ENCODE data around the gene ZNF326. TPM values are rescaled to one million over a fixed set of nuclear protein-coding genes. Genes with fewer than 3 reads are reported as not detected.

ZNF326 gene
- total and polyA plus RNA-seq, 10 of the 15 experiments (the other 5 are each of a cell fraction or from before 2014, with no cell fraction given) = 7.1 to 29.4 (median 21.9) TPM

- no peaks in the 10 kb centered on the region for H3K9me3 ChIP-seq (replicated peaks; ENCODE audit: control insufficient read depth, insufficient read depth, low read length)
- no peaks in the 10 kb centered on the region for H3K36me3 ChIP-seq (ENCODE audit: control insufficient read depth in 2 of 2, insufficient read depth in 2 of 2, low read length in 1 of 2)
- no peak overlapping the region for H3K27ac ChIP-seq (ENCODE audit: control insufficient read depth, insufficient read depth)
- in situ Hi-C loops (cut with MboI) = loop anchor here (5.0 to 25.0 kb wide), 3 partner anchors 184 to 474 kb away; partner anchors contain the start of genes LRRC8B and LRRC8C
- TF ChIP-seq SREBF2 (IDR thresholded peaks at IDR 0.05; ENCODE audit: low read length) = no peak
- TF ChIP-seq, protein P1, sequence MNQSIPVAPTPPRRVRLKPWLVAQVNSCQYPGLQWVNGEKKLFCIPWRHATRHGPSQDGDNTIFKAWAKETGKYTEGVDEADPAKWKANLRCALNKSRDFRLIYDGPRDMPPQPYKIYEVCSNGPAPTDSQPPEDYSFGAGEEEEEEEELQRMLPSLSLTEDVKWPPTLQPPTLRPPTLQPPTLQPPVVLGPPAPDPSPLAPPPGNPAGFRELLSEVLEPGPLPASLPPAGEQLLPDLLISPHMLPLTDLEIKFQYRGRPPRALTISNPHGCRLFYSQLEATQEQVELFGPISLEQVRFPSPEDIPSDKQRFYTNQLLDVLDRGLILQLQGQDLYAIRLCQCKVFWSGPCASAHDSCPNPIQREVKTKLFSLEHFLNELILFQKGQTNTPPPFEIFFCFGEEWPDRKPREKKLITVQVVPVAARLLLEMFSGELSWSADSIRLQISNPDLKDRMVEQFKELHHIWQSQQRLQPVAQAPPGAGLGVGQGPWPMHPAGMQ (IDR thresholded peaks at IDR 0.05; ENCODE audit: borderline replicate concordance) = no peak
- TF ChIP-seq HDAC6 (IDR thresholded peaks at IDR 0.05; ENCODE audit: unreplicated experiment) = no peak
- TF ChIP-seq ZBED1 (IDR thresholded peaks at IDR 0.05; ENCODE audit: borderline replicate concordance) = no peak
- no peak for TF ChIP-seq NFIC (IDR thresholded peaks at IDR 0.05; ENCODE audit: low read depth, low read length)
- TF ChIP-seq ZNF384 (IDR thresholded peaks at IDR 0.05; ENCODE audit: borderline replicate concordance, low read depth, low read length) = no peak
- no peak for TF ChIP-seq RAD21 (IDR thresholded peaks at IDR 0.05; ENCODE audit: insufficient read depth, low read depth, low read length)
- TF ChIP-seq SIN3A (IDR thresholded peaks at IDR 0.05; ENCODE audit: low read depth, low read length) = no peak
- no peak for FAIRE-seq
- no peak overlapping the region for H3K4me2 ChIP-seq (ENCODE audit: control insufficient read depth, insufficient read depth)
- no peaks in the 10 kb centered on the region for H4K20me1 ChIP-seq (ENCODE audit: control insufficient read depth, insufficient read depth)
- ATAC-seq = no peak
- H3K9ac ChIP-seq (ENCODE audit: control insufficient read depth, insufficient read depth, low read length) = no peak overlapping the region
- H3K27me3 ChIP-seq (replicated peaks in 1 of 2; ENCODE audit: control insufficient read depth in 2 of 2, insufficient read depth in 2 of 2, low read length in 1 of 2) = no peaks in the 10 kb centered on the region
- RAD21 ChIA-PET (ENCODE audit: unreplicated experiment) = interaction anchor here (0.6 to 3.4 kb wide), 11 partner anchors 8 to 452 kb away, joined by 4 to 23 read pairs (median 5); no protein-coding TSS in a partner anchor
- no peak overlapping the region for H3K4me3 ChIP-seq
- intact Hi-C loops (cut with micrococcal nuclease; ENCODE audit: unreplicated experiment) = loop anchor here (2.0 to 5.0 kb wide), 2 partner anchors 143 to 504 kb away; no protein-coding TSS in a partner anchor
- no peak for DNase-seq (ENCODE audit: low read depth, low spot score)
- CTCF ChIA-PET = interaction anchor here (0.7 to 5.5 kb wide), 21 partner anchors 10 to 355 kb away, joined by 3 to 71 read pairs (median 4); no protein-coding TSS in a partner anchor
- H2AFZ ChIP-seq (ENCODE audit: control insufficient read depth, low read depth, low read length) = no peak overlapping the region
- SMC1A ChIA-PET (ENCODE audit: uncharacterized antibody, unreplicated experiment) = interaction anchor here (0.6 to 6.8 kb wide), 12 partner anchors 8 to 445 kb away, joined by 3 to 41 read pairs (median 4); no protein-coding TSS in a partner anchor
- POLR2A ChIA-PET = interaction anchor here (0.6 kb wide), 1 partner anchor 153 kb away, joined by 3 read pairs; no protein-coding TSS in a partner anchor
- H3K79me2 ChIP-seq (ENCODE audit: control insufficient read depth, insufficient read depth, low read length) = no peaks in the 10 kb centered on the region
- BruUV-seq (replicated peaks) = no TSS peak
- no peaks in the 10 kb centered on the region for H3K4me1 ChIP-seq (ENCODE audit: control insufficient read depth, insufficient read depth, low read length)
Observed at GRCh38 chr1:89986020-89986419, 8.9 kb upstream of the ZNF326 start.
